H54 (cell line): ENCODE results near the gene PAF1.

ENCODE experiments used
- DNase-seq: peaks from one replicate; pipeline ENCODE4 v3.0.0; 2011; ENCODE audit warnings: low spot score, mixed read lengths; ENCODE audit not compliant: insufficient read length
- FAIRE-seq: peaks from 3 replicates; lab custom pipeline; 2011; peaks lifted over from hg19 to GRCh38; lab: Jason Lieb, UNC
- POLR2A ChIP-seq: IDR thresholded peaks from 2 replicates; pipeline ENCODE4 v1.6.1; 2011; ENCODE audit warnings: low read depth, mild to moderate bottlenecking, low read length

Gene PAF1

GRCh38 chr19:39405261-39405957 lies 14.5 kb upstream of the PAF1 start:
- DNase-seq = no peak
- no peak for TF ChIP-seq POLR2A
- no peak for FAIRE-seq

DNA sequence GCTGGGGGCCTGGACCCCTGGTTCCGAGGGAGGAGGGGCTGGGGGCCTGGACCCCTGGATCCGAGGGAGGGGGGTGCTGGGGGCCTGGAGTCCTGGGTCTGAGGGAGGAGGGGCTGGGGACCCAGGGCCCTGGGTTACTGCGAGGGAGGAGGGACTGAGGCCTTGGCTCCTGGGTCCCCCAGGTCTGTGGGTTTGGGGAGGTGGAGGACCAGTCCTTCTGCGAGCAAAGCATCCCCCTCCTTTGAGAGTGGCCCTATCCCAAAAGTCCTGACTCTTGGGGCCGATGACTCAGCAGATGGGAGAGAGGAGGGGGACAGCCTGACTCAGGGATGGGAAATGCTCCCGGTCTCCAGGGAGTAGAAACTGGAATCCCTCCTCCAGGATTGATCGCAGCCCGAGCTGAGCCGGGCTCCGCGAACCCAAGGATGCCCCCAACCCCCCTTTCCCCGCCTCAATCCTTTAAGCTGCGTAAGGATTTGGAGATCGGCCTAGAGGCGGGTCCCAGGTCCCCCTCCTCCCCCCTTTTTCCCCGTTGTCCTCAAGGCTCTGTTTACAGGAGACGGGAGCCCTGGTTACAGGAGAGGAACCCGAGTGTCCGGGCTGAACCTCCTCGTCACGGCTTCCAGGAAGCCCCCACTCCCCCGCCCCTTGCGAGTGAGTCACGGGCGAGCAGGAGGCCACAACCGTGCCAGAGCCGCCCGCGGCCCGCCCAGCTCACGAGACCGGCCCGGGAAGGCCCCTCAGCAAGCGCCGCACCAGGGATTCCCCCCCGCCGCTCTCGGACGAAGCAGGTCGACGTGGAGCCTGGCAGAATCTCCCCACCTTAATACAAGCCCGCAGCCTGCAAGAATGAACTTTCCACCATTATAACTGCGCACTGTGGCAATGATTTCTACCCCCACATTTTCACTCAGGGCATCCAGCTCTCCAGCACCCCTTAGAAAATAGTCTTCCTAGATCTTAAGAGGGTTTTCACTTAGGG lies 12.7 kb upstream of the PAF1 start:
- 0 out of 2 replicates have a peak, but pooled peaks have one; percentile 2 for TF ChIP-seq POLR2A
- DNase-seq (peak; percentile 92), FAIRE-seq (no peak)

DNA sequence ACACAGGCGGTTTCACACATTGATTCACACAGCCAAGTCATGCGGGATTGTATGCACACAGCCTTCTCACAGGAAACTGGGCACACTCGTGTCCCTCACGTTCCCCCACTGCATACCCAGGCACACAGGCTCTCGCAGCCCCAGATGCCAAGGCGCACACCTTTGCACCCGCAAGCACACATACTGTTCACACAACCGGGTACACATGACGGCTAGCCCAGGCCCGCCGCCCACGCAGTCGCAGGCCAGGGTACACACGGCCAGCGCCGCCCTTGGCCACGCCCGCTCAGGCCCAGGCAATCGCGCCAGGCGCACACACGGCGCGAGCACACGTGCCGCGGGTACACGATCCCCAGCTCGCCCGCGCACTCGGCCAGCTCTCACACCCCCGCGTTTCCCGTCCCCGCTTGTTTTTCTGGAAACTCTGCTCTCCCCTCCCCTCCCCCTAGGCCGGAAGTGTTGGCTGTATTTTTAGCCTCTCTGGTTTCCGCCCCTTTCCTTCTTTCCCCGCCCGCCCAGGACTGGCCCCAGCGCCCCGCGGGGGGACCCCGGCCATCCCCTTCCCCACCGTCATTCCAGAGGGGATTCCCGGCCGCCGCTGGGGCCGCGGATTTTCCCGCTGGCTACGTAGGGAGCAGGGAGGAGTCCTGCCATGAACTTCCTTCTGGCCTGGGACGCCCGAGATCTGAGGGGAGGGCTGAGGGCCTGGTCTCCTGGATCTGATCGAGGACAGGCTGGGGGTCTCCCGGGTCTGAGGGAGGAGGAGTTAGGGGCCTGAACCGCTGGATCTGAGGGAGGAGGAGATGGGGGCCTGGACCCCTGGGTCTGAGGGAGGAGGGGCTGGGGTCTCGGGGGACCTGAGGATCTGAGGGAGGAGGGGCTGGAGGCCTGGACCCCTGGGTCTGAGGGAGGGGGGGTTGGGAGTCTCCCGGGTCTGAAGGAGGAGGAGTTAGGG lies 11.7 kb upstream of the PAF1 start:
- no peak for FAIRE-seq
- peak; percentile 72 for DNase-seq
- TF ChIP-seq POLR2A = peak; percentile 33

- FAIRE-seq (no peak), DNase-seq (no peak)
- TF ChIP-seq POLR2A = no peak
These were observed 10.8 kb upstream of the PAF1 start for GRCh38 chr19:39401549-39402345.

DNA sequence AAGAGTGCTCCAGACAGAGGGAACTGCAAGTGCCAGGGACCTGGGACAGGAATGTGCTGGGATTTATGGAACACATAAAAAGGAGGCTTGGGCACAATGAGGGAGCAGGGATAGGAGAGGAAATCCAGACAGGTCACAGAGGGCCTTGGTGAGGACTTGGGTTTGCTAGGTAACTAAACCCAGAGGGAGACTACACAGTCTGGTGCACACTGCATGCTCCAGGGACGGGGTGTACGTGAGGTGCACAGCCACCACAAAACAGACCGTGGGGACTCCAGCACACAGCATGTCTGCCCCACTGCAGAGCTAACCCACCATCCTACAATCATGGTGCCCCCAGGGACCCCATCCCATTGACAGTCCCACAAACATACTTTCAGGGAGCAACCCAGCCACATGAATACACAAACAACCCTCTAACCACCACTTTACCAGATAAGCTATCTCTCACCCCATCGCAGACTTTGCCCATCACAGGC lies 10.2 kb upstream of the PAF1 start:
- no peak for TF ChIP-seq POLR2A
- FAIRE-seq = no peak
- no peak for DNase-seq

- DNase-seq (no peak), FAIRE-seq (no peak)
- no peak for TF ChIP-seq POLR2A
These were observed 9.2 kb upstream of the PAF1 start for GRCh38 chr19:39400061-39400460.

DNA sequence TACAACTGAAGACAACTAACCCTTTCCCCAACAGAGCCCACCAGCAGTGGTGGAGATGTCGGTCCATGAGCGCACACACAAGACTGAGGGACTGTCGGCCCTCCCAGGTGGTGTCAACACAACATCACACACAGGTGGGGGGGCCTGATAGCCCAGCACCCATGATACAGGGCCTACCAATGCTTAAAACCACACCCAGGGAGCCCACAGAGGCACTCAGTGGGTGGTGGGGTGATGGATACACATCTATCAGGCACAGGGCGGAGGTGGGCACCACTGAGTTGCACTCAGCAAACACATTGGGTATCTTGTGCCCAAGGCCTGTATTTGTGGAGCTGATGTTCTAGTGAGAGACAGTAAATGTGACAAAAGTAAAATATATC lies 8.8 kb upstream of the PAF1 start:
- FAIRE-seq (no peak), DNase-seq (no peak)
- no peak for TF ChIP-seq POLR2A

DNA sequence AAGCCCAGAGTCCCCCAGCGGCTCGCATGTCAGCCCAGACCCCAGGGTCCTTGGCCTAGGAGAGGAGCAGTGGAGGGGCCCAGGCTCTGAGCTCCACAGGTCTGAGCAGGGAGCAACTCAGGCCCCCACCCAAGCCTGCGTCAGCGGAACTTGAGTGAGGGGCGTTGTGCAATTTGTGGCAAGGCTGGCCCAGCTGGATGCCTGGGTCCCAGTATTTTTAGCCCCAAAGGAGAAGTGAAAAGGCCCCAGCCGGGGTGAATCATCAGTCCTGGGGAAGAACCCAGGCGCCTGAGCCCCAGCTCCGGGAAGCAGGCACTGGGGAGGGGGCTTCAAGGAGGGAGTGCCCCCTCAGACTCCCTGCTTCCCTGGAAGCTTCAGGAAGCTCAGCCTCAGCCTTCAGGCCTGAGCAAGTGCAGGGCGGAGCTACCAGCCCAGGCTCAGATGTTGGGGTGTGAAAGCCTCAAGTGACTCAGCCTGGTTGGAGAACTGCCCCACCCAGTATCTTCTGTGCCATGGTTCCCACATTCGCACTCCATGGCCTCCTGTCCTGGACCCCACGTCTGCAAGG lies 7.5 kb upstream of the PAF1 start:
- TF ChIP-seq POLR2A = no peak; the same call in 1 of the 2 replicates
- FAIRE-seq (peak; percentile 27), DNase-seq (peak; percentile 80)

DNA sequence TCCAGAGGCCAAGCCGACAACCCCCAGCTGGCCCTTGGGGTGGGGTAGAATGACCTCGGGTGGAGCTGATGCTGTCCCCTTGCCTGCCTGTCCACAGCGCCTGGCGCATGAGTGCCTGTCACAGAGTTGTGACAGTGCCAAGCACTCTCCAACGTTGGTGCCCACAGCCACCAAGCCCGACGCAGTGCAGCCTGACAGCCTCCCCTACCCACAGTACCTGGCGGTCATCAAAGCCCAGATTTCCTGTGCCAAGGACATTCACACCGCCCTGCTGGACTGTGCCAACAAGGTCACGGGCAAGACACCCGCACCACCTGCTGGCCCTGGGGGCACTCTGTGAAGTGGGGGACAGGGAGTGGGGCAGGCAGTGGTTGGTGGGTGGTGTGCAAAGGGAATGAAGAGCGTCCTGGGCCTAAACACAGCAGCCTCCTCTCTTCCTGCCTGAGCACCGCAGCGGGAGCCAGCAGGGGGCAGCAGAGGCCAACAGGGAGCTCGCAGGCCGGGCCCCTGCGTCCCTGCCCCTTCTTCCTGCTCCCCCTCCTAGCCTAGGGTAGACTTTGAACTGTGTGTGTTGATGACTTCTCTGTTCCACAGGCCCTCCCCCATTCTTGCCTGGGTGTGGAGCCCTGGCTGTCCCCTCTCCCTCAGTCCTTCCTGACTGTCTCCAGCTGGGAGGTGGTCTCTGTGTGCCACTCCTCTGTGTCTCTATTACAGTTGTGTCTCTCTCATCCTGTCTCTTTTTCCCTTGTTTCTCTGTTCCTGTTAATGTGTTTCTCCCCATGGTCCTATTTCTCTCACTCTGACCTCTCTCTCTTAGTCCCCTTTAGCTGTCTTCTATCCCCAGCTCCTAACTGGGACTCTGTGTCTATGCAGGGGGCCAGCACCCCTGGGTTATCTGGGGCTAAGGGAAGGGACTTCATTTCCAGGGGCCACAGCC lies 6.7 kb upstream of the PAF1 start:
- FAIRE-seq (no peak), DNase-seq (peak; percentile 92)
- no peak for TF ChIP-seq POLR2A

DNA sequence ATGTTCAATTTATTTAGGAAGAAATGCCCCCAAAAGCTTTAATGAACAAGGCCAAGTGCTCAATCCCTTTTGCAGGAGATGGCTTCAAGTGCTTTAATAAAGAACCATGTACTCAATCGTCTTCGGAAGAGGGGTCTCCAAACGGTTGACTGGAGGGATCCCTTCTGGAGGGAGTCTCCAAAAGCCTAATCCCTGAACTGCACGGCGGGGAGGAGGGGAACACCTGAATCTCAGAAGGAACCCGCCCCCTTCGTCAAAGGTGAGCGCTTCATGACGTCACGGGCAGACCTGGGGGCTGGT lies 505 bp downstream of the PAF1 start:
- FAIRE-seq (no peak), DNase-seq (no peak)
- TF ChIP-seq POLR2A = no peak

GRCh38 chr19:39389631-39390414 lies 1.1 kb downstream of the PAF1 start:
- no peak for TF ChIP-seq POLR2A
- no peak for FAIRE-seq
- DNase-seq = no peak
